MM.1S (cell line): ENCODE data around the gene PRM2.

Experiments
- DNase-seq: peaks from one replicate; pipeline ENCODE4 v3.0.0-alpha.2; 2015
- H2AFZ ChIP-seq: fragments of 300-600 bp; sonication (generic); 2 replicates; pipeline ENCODE4 v1.6.0; 2016; ENCODE audit warnings: antibody characterized with exemption, low read length
- H3F3A ChIP-seq: fragments of 300-600 bp; sonication (generic); 2 replicates; pipeline ENCODE4 v1.6.1; 2016; ENCODE audit warnings: mild to moderate bottlenecking, antibody characterized with exemption, low read length, moderate library complexity, mixed read lengths; ENCODE audit not compliant: insufficient read depth
- H3K27ac ChIP-seq: fragments of 300-600 bp; sonication (generic); 2 replicates; pipeline ENCODE4 v1.5.1; 2016; ENCODE audit warnings: mild to moderate bottlenecking, low read length
- H3K27me3 ChIP-seq: fragments of 300-600 bp; sonication (generic); replicated peaks from 2 replicates; pipeline ENCODE4 v1.6.0; 2016; ENCODE audit warnings: low read length; ENCODE audit not compliant: insufficient read depth
- H3K36me3 ChIP-seq: fragments of 300-600 bp; sonication (generic); replicated peaks from 2 replicates; pipeline ENCODE4 v1.6.1; 2016; ENCODE audit warnings: mild to moderate bottlenecking, low read length, mixed read lengths; ENCODE audit not compliant: insufficient read depth
- H3K4me1 ChIP-seq: fragments of 300-600 bp; sonication (generic); 2 replicates; pipeline ENCODE4 v1.6.1; 2016; ENCODE audit warnings: low read length, mixed read lengths
- H3K4me2 ChIP-seq: fragments of 300-600 bp; sonication (generic); 2 replicates; pipeline ENCODE4 v1.6.0; 2016; ENCODE audit warnings: low read depth, low read length
- H3K4me3 ChIP-seq: fragments of 300-600 bp; sonication (generic); 2 replicates; pipeline ENCODE4 v1.5.1; 2016; ENCODE audit warnings: low read length, mixed read lengths
- H3K79me2 ChIP-seq: fragments of 300-600 bp; sonication (generic); 2 replicates; pipeline ENCODE4 v1.6.1; 2016; ENCODE audit warnings: mixed run types, low read length, mixed read lengths
- H3K9ac ChIP-seq: fragments of 300-600 bp; sonication (generic); 2 replicates; pipeline ENCODE4 v1.6.1; 2016; ENCODE audit warnings: low read length, mixed read lengths
- H3K9me2 ChIP-seq: fragments of 300-600 bp; sonication (generic); replicated peaks from 2 replicates; pipeline ENCODE4 v1.6.1; 2016; ENCODE audit warnings: mild to moderate bottlenecking, low read length, mixed read lengths; ENCODE audit not compliant: insufficient read depth
- H3K9me3 ChIP-seq: fragments of 300-600 bp; sonication (generic); replicated peaks from 2 replicates; pipeline ENCODE4 v1.6.1; 2016; ENCODE audit warnings: mild to moderate bottlenecking, low read length, mixed read lengths; ENCODE audit not compliant: insufficient read depth
- H4K20me1 ChIP-seq: fragments of 300-600 bp; sonication (generic); 2 replicates; pipeline ENCODE4 v1.6.1; 2016; ENCODE audit warnings: mild to moderate bottlenecking, low read length, moderate library complexity, mixed read lengths; ENCODE audit not compliant: insufficient read depth
- EZH2 ChIP-seq: fragments of 300-600 bp; sonication (generic); optimal IDR thresholded peaks from 2 replicates; pipeline ENCODE3; 2017; ENCODE audit warnings: low read depth, mild to moderate bottlenecking, antibody characterized with exemption, low read length, mixed read lengths
- EZH2phosphoT487 ChIP-seq: fragments of 300-600 bp; sonication (generic); IDR thresholded peaks from 2 replicates; pipeline ENCODE4 v1.6.1; 2018; ENCODE audit warnings: antibody characterized with exemption, low read length
- TF ChIP-seq, protein P1 (sequence below): fragments of 300-600 bp; sonication (generic); IDR thresholded peaks from 2 replicates; pipeline ENCODE4 v1.5.1; 2016; ENCODE audit warnings: antibody characterized with exemption, low read length, mixed read lengths

Gene PRM2

DNA sequence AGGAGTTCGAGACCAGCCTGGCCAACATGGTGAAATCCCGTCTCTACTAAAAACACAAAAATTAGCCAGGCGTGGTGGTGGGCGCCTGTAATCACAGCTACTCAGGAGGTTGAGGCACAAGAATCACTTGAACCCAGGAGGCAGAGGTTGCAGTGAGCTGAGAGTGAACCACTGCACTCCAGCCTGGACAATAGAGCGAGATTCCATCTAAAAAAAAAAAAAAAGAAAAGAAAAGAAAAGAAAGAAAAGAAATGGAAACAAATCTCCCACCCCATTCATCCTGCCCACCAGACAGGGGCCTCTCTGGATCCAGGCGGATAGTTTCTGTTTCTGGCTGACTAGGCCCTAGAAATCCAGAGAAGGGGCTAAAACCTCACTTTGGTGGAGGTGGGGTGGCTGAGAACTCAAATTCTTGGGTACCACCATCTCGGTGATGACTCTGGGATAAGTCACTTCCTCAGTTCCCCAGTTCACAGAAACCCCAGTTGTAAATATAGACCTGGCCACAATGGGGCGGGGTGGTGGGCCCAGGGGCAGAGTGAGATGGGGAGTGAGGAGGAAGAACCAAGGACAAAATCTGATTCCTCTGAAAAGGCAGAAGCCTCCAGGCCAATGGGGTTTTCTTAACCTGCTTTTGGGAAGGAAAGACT lies 42.4 kb downstream of the PRM2 start:
- Histone ChIP-seq H3K9me3 (no peaks in the 10 kb centered on the region), H3F3A (no peaks in the 10 kb centered on the region), H3K4me2 (no peak overlapping the region), H3K9me2 (no peaks in the 10 kb centered on the region), H3K36me3 (no peaks in the 10 kb centered on the region), H4K20me1 (no peaks in the 10 kb centered on the region), H3K27ac (no peak overlapping the region), H3K27me3 (no peaks in the 10 kb centered on the region), H3K4me1 (0 out of 2 replicates have a peak, but pooled peaks cover 4% of the 10 kb centered on the region), H3K9ac (no peak overlapping the region), H2AFZ (no peak overlapping the region), H3K4me3 (no peak overlapping the region), H3K79me2 (no peaks in the 10 kb centered on the region)
- TF ChIP-seq EZH2 (no peak), EZH2phosphoT487 (no peak)
- TF ChIP-seq, protein P1, sequence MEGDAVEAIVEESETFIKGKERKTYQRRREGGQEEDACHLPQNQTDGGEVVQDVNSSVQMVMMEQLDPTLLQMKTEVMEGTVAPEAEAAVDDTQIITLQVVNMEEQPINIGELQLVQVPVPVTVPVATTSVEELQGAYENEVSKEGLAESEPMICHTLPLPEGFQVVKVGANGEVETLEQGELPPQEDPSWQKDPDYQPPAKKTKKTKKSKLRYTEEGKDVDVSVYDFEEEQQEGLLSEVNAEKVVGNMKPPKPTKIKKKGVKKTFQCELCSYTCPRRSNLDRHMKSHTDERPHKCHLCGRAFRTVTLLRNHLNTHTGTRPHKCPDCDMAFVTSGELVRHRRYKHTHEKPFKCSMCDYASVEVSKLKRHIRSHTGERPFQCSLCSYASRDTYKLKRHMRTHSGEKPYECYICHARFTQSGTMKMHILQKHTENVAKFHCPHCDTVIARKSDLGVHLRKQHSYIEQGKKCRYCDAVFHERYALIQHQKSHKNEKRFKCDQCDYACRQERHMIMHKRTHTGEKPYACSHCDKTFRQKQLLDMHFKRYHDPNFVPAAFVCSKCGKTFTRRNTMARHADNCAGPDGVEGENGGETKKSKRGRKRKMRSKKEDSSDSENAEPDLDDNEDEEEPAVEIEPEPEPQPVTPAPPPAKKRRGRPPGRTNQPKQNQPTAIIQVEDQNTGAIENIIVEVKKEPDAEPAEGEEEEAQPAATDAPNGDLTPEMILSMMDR = no peak
- DNase-seq = no peak

DNA sequence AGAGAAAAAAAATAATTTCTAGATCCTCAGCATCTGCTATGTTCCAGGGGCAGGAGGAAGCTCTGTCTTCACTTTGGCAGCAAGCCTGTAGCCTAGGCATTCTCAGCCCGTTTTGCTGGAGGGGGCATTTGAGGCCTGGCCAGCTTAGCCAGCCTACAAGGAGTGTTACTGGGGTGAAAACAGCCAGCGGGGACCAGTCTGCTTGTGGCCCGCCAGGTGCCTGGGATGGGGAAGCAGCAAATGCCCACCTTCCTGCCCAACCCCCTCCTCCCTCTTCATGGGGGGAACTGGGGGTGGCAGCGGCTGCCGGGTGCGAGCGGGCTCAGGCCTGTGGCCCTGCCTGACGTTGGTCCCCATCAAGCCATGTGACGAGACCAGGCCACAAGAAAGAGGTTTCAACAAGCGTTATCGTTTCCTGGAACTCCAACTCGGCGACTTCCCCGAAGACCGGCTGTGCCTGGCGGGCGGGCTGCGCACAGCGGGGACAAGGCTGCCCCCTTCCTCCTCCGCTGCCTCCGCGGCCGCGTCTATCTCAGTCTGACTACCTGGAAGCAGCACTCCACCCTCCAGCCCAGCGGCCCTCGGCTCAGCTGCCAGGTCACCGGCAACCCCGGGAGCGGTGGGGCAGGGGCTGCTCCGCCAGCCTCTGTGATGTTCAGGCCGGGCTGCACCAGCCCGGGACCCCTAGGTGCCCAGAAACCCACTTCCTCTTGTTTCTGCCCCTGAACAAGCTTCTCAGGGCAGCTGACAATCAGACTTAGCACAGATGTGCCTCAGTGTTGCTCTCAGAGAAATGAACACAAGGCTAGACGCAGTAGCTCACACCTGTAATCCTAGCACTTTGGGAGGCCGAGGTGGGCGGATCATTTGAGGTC lies 43.2 kb downstream of the PRM2 start:
- Histone ChIP-seq H4K20me1 (no peaks in the 10 kb centered on the region), H3K9me2 (no peaks in the 10 kb centered on the region), H2AFZ (no peak overlapping the region), H3K4me1 (0 out of 2 replicates have a peak, but pooled peaks cover 4% of the 10 kb centered on the region), H3K4me2 (no peak overlapping the region), H3F3A (no peaks in the 10 kb centered on the region), H3K9ac (no peak overlapping the region), H3K36me3 (no peaks in the 10 kb centered on the region), H3K79me2 (no peaks in the 10 kb centered on the region), H3K27ac (no peak overlapping the region), H3K9me3 (no peaks in the 10 kb centered on the region), H3K4me3 (no peak overlapping the region), H3K27me3 (no peaks in the 10 kb centered on the region)
- TF ChIP-seq EZH2 (no peak), EZH2phosphoT487 (no peak)
- TF ChIP-seq, protein P1 = no peak
- DNase-seq = no peak

DNA sequence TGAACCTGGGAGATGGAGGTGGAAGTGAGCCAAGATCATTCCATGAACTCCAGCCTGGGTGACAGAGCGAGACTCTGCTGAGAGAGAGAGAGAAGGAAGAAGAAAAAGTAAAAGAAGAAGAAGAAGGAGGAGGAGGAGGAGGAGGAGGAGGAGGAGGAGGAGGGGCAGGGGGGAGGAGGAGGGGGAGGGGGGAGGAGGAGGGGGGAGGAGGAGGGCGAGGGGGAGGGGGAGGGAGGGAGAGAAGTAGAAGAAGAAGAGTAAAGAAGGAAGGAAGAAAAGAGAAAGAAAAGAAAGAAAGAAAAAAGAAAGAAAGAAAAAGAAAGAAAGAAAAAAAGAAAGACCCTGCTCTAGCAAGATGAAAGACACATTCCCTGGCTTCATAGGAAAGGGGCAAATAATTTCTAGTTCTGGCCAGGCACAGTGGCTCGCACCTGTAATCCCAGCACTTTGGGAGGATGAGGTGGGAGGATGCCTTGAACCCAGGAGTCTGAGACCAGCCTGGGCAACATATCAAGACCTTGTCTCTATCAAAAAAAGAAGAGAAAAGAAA lies 43.9 kb downstream of the PRM2 start:
- TF ChIP-seq, protein P1 = no peak

More for the DNA sequence above, 43.9 kb downstream of the PRM2 start:
- H3K9me2 ChIP-seq = no peaks in the 10 kb centered on the region
- H3K27me3 ChIP-seq = no peaks in the 10 kb centered on the region
- H3K4me1 ChIP-seq = 0 out of 2 replicates have a peak, but pooled peaks cover 4% of the 10 kb centered on the region
- no peak overlapping the region for H3K4me2 ChIP-seq
- H3K9me3 ChIP-seq = no peaks in the 10 kb centered on the region
- H3K27ac ChIP-seq = no peak overlapping the region
- H3K9ac ChIP-seq = no peak overlapping the region
- no peaks in the 10 kb centered on the region for H3K79me2 ChIP-seq
- no peak overlapping the region for H3K4me3 ChIP-seq
- no peaks in the 10 kb centered on the region for H3F3A ChIP-seq
- no peak overlapping the region for H2AFZ ChIP-seq
- no peaks in the 10 kb centered on the region for H3K36me3 ChIP-seq
- no peak for DNase-seq
- no peaks in the 10 kb centered on the region for H4K20me1 ChIP-seq
